NCI-H82 treated with DMSO at 0.1 percent for 48 hours (cell line): ENCODE measurements around the gene CNTN2.

ENCODE experiments used
- DNase-seq: peaks from one replicate; lab custom pipeline; 2025; ENCODE audit not compliant: unreplicated experiment; lab: John Stamatoyannopoulos, UW

CNTN2 gene

DNA sequence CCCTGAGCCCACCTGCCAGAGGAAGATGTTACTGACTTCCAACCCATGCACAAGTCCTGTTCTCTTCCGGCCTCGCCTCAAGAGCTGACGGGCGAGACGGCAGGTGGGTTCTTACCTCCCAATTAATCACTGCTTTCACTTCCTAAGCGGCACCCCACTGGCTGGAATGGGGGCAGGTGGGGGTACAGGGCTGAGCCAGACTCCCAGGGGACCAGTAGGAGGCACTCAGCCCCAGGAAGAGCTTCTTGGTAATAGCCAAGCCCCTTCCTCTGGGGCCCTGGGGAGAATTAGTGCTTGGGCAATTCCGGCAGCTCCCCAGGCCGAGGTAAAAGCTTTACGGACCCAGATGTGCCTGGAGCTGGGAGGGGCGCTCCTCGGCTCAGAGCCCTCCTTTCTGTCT, 9.7 kb downstream of the CNTN2 start:
- no peak for DNase-seq

DNA sequence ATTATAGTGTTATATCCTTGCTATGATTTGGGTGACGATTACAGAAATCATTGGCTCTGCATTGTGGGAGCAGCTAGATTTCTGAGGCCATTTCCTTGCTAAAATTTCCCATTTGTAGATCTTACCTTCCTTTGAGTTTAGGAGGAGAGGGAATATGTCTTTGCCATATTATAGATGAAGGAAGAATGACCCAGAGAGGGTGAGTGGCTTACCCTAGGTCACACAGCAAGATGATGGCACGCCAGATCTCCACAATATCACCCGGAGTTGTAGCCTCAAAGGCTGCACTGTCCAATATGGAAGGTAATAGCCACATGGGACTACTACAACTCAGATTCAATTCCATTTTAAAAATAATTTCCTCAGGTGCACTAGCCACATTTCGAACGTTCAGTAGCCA, 10.3 kb downstream of the CNTN2 start:
- no peak for DNase-seq

DNA sequence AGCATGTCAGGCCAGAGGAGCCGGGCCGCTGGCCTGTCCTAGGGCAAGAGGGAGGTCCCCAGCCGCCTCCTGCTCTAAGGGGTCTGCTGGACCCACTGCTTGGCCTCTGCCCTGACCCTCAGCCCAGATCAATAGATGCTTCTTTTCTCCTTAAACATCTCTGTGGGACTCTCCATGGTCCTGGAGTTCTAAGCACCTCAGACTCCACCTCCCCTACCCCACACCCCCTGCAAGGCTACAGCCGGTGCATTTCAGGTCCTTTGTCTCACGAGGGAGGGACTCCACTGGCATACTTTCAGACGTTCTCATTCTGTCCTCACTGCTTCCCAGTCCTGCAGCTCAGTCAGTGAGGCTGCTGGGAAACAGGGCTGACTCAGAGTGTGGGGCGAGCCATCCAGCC, 11.0 kb downstream of the CNTN2 start:
- DNase-seq: no peak

DNA sequence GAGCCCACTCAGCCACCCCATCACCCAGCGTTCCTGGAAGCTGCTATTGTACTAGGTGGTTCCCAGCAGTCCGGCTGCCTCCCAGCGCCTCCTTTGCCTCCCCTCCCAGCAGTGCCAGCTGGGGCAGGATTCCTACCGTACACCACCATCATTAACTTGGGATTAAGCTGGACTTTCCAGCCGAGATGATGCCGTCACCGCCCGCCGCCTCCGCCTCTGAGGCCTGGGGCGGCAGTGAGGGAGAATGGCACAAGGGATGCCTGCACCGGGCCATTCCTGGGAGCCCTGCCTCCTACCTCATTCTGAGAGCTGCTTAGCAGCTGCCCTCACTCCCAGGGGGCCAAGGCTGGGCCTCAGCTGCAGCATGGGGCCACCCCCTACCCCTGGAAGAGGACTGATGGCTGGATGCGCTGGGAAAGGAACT, 13.2 kb downstream of the CNTN2 start:
- DNase-seq: peak; percentile 91

DNA sequence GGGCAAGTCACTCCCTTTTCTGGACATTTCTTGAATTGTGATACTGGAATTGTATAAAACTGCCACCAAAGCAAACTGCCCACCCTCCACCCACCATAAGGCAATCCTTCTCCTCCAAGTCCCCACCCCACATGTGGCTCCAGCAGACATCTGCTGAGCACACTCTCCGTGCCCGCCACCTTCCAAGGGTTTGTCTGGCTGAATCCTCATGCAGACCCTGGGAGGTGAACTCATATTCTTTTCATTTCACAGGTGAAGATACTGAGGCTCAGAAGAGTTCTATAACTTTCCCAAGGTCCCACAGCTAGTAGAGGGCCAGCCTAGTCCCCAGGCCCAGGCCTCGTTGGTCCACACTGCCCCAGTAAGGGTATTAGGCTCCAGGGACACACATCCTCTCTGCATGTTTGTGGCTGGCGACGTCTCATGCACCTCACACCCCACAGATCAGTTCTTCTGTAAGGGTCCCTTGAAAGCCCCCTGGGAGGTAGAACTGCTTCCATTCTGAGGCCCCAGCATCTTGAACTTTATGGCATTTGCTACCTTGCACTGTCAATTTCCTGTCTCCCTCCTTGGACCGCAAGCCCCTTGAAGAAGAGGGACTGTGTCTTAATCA, 14.1 kb downstream of the CNTN2 start:
- no peak for DNase-seq

DNA sequence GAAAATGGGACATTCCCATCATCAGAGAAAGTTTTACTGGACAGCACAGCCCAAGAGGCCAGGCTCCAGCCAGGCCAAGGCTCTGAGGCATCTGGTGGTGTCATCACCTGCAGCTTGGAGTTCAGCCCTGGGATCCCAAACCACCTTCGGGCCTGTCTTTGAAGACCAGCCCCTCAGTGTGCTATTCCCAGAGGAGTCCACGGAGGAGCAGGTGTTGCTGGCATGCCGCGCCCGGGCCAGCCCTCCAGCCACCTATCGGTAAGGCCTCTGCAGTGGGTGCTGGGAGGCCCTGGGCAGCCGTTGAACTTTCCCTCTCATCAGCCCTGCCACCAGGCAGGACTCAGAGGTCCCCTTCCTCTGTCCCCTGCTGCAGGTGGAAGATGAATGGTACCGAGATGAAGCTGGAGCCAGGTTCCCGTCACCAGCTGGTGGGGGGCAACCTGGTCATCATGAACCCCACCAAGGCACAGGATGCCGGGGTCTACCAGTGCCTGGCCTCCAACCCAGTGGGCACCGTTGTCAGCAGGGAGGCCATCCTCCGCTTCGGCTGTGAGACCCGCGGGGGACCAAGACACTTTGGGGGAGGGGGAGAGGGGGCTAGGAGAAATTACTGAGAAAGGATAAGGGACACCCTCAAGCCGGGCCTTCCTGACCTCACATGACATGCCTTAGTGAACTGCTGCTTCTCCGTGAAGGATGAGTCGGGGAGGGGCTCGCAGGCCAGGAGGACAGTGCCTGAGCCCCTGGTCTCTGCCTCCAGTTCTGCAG, 15.0 kb downstream of the CNTN2 start:
- no peak for DNase-seq

DNA sequence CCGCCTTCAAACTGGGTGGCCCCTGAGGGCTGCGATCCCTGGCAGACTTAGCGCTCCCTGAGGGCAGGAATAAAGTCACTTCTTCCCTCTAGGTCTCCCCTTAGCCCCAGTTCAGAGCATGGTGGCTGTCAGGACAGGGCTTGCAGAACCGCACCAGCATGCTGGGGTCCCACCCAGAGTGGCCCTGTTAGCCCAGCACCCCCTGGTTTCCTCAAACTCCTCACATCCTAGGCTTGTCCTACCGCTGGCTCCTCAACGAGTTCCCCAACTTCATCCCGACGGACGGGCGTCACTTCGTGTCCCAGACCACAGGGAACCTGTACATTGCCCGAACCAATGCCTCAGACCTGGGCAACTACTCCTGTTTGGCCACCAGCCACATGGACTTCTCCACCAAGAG, 15.8 kb downstream of the CNTN2 start:
- no peak for DNase-seq

DNA sequence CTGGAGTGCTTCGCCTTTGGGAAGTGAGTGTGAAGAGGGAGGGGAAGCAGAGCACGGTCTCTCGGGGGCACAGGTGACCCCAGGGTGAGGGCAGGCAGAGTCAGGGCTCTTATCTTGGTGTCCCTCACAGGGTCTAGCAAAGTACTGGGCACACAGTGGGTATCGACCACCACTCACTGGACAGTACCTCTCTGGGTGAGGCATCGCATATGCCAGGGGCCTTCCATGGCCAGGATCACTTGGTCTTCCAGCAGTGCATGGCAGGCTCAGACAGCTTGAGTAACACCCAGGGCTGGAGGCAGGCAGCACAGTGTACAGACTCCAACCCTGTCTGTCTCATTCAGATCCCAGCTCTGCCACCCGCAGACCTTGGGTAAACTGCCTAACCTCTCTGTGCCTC, 16.6 kb downstream of the CNTN2 start:
- DNase-seq: no peak

DNA sequence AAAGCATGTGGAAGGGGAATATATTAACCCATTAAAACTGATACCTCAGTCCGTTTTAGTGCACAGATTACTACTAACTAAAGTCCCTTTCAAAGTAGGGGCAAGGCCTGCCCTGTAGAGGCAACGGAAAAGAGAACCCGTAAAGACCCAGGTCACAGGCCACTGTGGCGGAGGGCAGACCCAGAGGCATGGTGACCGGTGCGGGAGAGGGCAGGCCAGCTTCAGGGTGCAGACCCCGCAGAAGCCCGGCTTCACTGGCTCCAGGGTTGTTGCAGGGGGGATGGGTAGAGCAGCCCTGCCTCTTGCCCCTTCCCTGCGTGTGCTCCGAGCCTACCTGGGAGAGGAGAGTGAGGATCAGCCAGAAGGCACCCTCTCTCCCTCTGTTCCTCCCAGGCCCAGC, 17.7 kb downstream of the CNTN2 start:
- DNase-seq: no peak

DNA sequence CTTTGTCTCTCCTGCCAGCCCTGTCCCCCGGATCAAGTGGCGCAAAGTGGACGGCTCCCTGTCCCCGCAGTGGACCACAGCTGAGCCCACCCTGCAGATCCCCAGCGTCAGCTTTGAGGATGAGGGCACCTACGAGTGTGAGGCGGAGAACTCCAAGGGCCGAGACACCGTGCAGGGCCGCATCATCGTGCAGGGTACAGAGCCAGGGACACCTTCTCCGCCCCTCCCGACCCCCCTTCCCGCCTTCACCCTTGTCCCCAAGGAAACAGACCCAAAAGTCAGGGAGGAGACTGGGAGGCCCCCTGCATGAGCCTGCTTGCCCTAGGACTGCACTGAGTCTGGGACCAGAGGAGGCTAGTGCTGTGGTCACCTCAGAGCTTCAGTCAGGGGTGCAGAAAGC, 18.2 kb downstream of the CNTN2 start:
- DNase-seq: no peak

DNA sequence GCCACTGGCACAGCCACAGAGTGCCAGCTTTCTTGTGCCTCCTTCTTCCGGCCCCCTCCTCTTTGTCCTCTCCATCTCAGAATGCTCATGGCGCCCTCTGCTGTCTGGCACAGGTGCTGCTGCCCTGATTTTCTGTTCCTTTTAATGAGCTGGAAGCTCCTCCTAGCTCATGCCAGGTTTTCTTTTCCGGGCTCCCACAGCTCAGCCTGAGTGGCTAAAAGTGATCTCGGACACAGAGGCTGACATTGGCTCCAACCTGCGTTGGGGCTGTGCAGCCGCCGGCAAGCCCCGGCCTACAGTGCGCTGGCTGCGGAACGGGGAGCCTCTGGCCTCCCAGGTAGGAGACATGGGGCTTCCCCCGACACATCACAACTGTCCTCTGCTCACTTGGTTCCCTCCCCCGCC, 18.7 kb downstream of the CNTN2 start:
- peak; percentile 75 for DNase-seq

DNA sequence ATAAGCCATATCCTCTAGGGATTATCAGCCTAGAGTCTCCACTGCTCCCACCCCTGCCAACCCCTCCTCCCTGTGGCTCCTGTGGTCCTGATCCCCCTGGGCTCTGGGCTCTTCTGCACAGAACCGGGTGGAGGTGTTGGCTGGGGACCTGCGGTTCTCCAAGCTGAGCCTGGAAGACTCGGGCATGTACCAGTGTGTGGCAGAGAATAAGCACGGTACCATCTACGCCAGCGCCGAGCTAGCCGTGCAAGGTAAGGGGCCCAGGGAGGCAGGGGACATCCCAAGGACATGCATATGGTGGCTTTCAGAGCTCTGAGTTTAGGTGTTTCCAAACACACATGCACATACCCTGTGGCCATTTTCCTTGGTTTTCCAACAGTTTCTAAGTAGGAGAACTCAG, 19.3 kb downstream of the CNTN2 start:
- DNase-seq: no peak

DNA sequence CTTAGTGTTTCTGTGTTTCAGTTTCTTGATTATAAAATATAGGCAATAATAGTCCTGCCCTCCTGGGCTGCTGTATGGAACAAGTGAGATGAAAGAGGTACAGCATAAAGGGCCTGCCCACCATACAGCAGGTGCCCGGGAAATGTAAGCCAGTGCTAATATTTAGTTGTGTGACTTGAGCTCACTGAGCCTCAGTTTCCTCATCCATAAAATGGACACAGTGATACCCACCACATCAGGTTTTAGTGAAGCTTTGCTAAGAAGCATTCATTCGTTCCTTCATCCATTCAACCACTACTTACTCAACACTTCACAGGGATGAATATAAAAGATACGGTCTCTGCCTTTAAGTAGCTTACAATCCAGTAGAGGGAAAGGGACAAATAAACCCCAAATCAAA, 19.9 kb downstream of the CNTN2 start:
- no peak for DNase-seq

DNA sequence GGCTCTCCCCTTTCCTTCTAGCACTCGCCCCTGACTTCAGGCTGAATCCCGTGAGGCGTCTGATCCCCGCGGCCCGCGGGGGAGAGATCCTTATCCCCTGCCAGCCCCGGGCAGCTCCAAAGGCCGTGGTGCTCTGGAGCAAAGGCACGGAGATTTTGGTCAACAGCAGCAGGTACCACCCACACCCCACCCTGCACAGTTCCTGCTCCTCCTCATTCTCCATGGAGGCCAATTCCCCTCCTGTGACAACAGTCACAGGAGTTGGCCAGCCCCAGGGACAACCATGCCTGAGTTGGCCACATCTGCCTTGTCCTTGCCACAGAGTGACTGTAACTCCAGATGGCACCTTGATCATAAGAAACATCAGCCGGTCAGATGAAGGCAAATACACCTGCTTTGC, 21.3 kb downstream of the CNTN2 start:
- no peak for DNase-seq

DNA sequence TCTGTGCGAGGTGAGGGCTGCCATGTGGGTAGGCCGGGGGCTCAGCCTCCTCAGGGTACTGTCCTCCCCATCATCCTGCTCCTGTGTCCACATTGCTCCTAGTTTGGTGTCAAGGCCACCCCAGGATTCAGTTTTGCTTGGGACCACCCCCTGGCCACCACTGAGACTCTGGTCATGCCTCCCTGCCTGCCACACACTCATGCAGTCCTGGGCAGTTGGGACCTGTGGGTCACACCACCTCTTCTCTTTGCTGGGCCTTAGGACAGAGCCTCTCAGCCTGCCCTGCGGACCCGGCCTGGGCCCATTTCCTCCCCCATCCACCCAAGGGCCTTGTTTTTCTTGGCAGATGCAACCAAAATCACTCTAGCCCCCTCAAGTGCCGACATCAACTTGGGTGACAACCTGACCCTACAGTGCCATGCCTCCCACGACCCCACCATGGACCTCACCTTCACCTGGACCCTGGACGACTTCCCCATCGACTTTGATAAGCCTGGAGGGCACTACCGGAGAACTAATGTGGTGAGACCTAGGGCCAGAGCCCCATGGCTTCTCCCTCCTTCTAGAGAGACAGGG, 21.8 kb downstream of the CNTN2 start:
- no peak for DNase-seq

DNA sequence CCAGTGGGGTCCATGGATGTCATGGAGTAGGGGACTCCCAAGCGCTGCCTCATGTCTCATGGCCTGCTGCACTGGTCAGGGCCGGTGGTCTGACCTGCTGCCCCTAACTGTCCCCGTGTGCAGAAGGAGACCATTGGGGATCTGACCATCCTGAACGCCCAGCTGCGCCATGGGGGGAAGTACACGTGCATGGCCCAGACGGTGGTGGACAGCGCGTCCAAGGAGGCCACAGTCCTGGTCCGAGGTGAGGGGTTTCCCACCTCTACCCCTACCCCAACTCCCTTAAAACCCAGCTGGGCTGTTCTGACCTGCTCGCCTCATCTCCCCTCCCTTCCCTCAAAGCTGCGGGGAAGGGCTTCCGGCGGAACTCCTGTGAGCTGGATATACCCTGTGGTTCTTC, 22.7 kb downstream of the CNTN2 start:
- DNase-seq: no peak

DNA sequence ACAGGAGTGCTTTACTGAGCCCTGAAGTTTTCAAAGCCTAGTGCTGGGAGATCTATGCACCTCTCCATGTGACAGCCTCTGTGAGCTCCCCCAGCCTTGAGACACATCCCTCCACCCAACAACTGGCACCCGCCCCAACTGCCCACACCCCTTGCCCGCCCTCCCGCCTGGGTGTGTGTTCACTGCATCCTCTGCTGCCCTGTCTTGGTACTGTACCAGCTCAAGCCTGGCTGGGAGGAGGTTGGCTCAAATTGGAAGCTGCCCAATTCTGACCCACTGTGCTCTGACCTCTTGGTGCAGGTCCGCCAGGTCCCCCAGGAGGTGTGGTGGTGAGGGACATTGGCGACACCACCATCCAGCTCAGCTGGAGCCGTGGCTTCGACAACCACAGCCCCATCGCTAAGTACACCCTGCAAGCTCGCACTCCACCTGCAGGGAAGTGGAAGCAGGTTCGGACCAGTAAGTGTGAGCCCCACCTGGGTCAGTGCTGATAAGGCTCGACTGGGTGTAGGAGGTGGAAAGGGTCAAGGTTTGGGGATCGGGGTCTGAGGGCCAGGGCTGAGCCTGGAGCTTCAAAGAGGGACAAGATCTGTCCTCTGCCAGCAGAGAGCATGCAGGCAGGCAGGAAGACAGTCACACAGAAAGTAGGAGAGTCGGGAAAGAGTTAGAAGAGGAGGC, 23.3 kb downstream of the CNTN2 start:
- no peak for DNase-seq

DNA sequence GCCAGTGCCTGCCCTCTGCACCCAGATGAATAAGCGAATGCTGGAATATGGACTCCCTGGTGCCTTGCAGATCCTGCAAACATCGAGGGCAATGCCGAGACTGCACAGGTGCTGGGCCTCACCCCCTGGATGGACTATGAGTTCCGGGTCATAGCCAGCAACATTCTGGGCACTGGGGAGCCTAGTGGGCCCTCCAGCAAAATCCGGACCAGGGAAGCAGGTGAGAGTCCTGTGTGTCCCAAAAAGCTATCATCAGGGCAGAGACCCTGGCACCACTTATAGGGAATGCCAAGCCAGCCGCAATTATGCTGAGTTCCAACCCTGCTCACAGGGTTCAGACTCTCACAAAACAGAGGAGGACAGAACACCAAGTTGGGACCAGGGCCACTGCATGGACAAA, 24.0 kb downstream of the CNTN2 start:
- no peak for DNase-seq

DNA sequence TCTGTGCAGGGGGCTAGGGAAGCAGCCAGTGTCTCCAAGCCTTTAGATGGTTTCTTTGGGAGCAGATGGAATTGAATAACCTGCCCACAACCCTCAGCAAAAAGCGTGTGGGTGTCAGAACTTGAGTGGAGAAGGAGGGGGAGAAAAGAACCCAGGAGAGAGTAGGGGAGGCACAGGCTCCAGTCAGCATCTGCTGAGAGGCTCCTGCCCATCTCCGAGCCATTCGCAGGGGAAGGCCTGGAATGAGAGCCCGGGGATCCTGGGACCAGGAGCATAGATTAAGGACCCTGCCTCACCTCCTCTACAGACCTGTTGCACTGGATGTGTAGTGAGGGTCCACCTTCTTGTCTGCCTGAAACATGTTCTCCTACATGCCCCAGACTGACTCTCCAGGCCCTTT, 25.0 kb downstream of the CNTN2 start:
- DNase-seq: no peak

DNA sequence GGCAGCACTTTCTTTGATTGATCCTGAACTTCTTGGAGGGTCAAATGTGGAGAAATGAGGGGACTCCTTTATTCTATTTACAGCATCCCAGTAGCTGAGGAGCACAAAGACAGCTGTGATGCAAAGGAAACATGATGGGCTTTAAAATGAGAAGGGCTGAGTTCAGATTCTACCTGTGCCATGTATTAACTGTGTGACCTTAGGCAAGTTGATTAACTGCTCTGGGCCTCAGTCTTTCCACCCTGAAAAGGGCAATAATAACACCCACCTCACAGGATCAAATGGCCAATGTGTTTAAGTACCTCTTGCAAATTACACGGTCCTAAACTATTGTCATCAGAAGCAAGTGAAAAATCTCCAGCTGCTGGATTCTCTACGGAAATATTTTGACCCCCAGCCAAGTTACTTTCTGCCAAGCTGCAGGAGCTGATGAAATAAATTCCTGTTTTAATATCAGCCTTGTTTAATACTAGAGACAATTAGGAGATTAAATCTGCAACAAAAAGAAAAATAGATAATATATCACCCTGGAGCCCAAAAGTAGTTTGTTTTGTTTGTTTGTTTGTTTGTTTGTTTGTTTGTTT, 25.5 kb downstream of the CNTN2 start:
- DNase-seq: no peak

DNA sequence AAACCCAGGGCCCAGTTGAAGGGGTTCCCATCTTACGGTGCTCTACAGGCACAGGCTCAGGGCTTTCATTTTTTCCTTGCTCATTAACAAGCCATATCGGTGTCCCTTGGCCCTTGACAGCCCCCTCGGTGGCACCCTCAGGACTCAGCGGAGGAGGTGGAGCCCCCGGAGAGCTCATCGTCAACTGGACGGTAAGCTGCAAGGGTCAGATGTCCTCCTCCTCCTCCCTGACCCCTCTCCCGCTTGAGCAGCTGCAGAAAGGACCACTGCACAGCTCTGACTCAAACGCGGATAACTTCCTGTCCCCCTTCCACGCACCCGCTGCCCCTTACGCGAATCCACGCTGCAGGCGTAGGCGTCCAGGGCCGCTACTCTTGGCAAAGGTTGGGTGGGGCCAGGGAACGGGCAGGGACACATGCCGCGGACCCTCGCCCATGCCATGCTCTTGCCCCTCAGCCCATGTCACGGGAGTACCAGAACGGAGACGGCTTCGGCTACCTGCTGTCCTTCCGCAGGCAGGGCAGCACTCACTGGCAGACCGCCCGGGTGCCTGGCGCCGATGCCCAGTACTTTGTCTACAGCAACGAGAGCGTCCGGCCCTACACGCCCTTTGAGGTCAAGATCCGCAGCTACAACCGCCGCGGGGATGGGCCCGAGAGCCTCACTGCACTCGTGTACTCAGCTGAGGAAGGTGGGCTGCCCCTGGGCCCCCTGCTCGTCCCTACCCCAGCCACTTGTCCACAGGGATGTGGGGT, 26.5 kb downstream of the CNTN2 start:
- no peak for DNase-seq
